K562 (cell line): Measurements from ENCODE around the gene SEMA3F.

ENCODE experiments used
- CBFB ChIP-seq: sonication (generic); formaldehyde crosslinking; IDR thresholded peaks from 2 replicates; pipeline ENCODE4 v1.4.0; 2020; ENCODE audit warnings: mild to moderate bottlenecking, missing genetic modification reagents
- CTCF ChIP-seq, 3 experiments: IDR thresholded peaks in 2 of 3; conservative IDR thresholded peaks in 1 of 3; 2 replicates each; pipeline ENCODE4 v1.5.1; 2011 to 2012; ENCODE audit warnings: low read length in 3 of 3, mild to moderate bottlenecking in 3 of 3, control low read depth in 2 of 3, improper control_type of control experiment in 1 of 3, inconsistent platforms in 1 of 3, low read depth in 1 of 3, mixed read lengths in 1 of 3, moderate library complexity in 1 of 3; ENCODE audit not compliant: insufficient read depth in 2 of 3
- E2F1 ChIP-seq: sonication (generic); formaldehyde crosslinking; IDR thresholded peaks from 2 replicates; pipeline ENCODE4 v1.8.1; 2023; ENCODE audit warnings: mild to moderate bottlenecking, missing genetic modification reagents, moderate library complexity
- E2F4 ChIP-seq: sonication (generic); formaldehyde crosslinking; IDR thresholded peaks from 2 replicates; pipeline ENCODE4 v1.8.0; 2022; ENCODE audit warnings: mild to moderate bottlenecking, low read depth, missing genetic modification reagents
- JUN ChIP-seq, 2 experiments: sonication (generic) in 1 of 2; formaldehyde crosslinking in 1 of 2; IDR thresholded peaks; 2 replicates each; pipeline versions ENCODE4 v1.6.1 to v1.8.0; 2012 to 2022; ENCODE audit warnings: borderline replicate concordance in 2 of 2, mild to moderate bottlenecking in 2 of 2, improper control_type of control experiment in 1 of 2, low read depth in 1 of 2, low read length in 1 of 2, missing genetic modification reagents in 1 of 2
- MAFK ChIP-seq: IDR thresholded peaks from 2 replicates; pipeline ENCODE4 v1.6.1; 2011; ENCODE audit warnings: low read length, improper control_type of control experiment
- NFIC ChIP-seq: fragments of 450-650 bp; IDR thresholded peaks from 2 replicates; pipeline ENCODE4 v1.6.1; 2017; ENCODE audit warnings: mild to moderate bottlenecking, inconsistent platforms
- POLR2A ChIP-seq: fragments of 450-650 bp; conservative IDR thresholded peaks from 2 replicates; pipeline ENCODE4 v1.6.1; 2016
- POLR2AphosphoS5 ChIP-seq: IDR thresholded peaks from 2 replicates; pipeline ENCODE4 v1.6.1; 2011; ENCODE audit warnings: mild to moderate bottlenecking, low read depth, low read length, moderate library complexity; ENCODE audit not compliant: control insufficient read depth, insufficient read depth
- RFX5 ChIP-seq: IDR thresholded peaks from 2 replicates; pipeline ENCODE4 v1.6.1; 2011; ENCODE audit warnings: low read depth, mild to moderate bottlenecking, improper control_type of control experiment, low read length
- SP1 ChIP-seq: sonication (generic); formaldehyde crosslinking; IDR thresholded peaks from 2 replicates; pipeline ENCODE4 v1.8.1; 2022; ENCODE audit warnings: mild to moderate bottlenecking, missing genetic modification reagents
- TAL1 ChIP-seq: fragments of 450-650 bp; IDR thresholded peaks from 2 replicates; pipeline ENCODE4 v1.6.1; 2016; ENCODE audit warnings: mild to moderate bottlenecking
- ZNF592 ChIP-seq: fragments of 450-650 bp; IDR thresholded peaks from 2 replicates; pipeline ENCODE4 v1.6.1; 2017; ENCODE audit warnings: antibody characterized with exemption, mild to moderate bottlenecking

GRCh38 chr3:50203809-50204803 is 49.0 kb downstream of the SEMA3F start:
- TF ChIP-seq POLR2AphosphoS5 (no peak), JUN (IDR thresholded peaks at IDR 0.05; ENCODE audit: borderline replicate concordance, low read depth, low read length) (no peak), JUN (CRISPR knock-in tag; IDR thresholded peaks at IDR 0.05; ENCODE audit: borderline replicate concordance) (no peak), TAL1 (no peak), CBFB (CRISPR knock-in tag) (no peak), RFX5 (no peak), E2F4 (CRISPR knock-in tag) (no peak), E2F1 (CRISPR knock-in tag) (no peak), CTCF (IDR thresholded peaks at IDR 0.05 in 2 of 3, conservative IDR thresholded peaks at IDR 0.05 in 1 of 3; ENCODE audit: insufficient read depth in 2 of 3, low read depth in 1 of 3, low read length in 3 of 3) (no peak), ZNF592 (no peak), MAFK (no peak), SP1 (no peak), NFIC (no peak), POLR2A (no peak)
